HL-60/S4 (cell line): ENCODE measurements around the gene ZP3.
"Not testable (repeated sequence)": the region's sequence is repeated elsewhere in the genome, so short reads cannot be mapped to it uniquely, and the experiment has no call there.

Source experiments
- in situ Hi-C: fragments of 300-500 bp; cut with MboI; formaldehyde crosslinking; loops from 2 replicates; pipeline ENCODE4 v1.14.3; 2022; ENCODE audit warnings: low sequenced_read_pairs

The ZP3 gene

DNA sequence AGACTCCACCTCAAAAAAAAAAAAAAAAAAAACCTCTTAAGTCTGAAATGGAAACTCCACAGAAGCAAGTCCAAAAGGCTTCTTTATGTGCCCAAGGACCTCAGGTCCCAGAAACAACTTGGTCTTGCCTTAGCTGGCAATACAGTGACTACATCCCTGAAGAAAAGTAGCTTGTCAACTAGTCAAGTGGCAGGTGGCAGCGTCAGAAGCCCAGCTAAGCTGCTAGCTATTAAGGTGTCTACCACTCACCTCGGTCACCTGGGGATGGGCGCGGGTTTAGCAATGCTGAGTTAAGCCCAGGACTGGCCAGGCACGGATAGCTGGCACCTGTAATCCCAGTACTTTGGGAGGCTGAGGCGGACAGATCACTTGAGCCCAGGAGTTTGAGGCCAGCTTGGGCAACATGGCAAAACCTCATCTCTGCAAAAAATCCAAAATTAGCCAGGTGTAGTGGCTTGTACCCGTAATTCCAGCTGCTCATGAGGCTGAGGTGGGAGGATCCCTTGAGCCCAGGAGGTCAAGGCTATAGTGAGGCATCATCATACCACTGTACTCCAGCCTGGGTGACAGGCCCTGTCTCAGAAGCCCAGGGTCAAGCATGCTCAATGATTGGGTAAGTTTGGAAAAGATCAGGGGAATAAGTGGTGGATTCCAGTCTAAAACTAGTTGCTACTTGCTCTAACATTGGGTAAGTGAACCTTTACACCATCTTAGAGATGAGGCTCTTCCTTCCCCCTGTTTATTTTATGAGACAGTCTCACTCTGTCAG is 14.6 kb downstream of the ZP3 start:
- in situ Hi-C loops = not testable (repeated sequence)

DNA sequence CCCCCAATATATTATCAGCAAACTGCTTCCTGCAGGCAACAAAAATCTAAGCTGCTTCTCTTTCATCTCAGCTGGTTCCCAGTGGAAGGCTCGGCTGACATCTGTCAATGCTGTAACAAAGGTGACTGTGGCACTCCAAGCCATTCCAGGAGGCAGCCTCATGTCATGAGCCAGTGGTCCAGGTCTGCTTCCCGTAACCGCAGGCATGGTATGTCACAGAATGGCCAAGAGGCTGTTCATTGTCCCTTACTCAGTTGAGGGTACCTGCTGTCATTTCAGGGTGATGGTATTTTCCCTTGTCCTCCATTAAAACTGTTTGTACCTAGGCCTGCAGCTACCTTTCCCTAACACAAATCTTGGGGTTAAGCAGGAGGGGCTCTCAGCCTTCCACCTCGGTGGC is 15.7 kb downstream of the ZP3 start:
- in situ Hi-C loops = not testable (repeated sequence)

DNA sequence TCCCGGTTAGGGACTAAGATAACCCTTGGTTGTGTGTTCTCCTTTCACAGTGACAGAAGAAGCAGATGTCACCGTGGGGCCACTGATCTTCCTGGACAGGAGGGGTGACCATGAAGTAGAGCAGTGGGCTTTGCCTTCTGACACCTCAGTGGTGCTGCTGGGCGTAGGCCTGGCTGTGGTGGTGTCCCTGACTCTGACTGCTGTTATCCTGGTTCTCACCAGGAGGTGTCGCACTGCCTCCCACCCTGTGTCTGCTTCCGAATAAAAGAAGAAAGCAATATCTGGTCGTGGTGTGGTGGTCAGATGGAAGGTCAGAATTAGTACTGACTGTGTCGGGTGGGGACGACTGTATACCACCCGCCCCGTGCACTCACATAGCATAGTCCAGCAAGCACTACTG is 17.0 kb downstream of the ZP3 start:
- in situ Hi-C loops = not testable (repeated sequence)

DNA sequence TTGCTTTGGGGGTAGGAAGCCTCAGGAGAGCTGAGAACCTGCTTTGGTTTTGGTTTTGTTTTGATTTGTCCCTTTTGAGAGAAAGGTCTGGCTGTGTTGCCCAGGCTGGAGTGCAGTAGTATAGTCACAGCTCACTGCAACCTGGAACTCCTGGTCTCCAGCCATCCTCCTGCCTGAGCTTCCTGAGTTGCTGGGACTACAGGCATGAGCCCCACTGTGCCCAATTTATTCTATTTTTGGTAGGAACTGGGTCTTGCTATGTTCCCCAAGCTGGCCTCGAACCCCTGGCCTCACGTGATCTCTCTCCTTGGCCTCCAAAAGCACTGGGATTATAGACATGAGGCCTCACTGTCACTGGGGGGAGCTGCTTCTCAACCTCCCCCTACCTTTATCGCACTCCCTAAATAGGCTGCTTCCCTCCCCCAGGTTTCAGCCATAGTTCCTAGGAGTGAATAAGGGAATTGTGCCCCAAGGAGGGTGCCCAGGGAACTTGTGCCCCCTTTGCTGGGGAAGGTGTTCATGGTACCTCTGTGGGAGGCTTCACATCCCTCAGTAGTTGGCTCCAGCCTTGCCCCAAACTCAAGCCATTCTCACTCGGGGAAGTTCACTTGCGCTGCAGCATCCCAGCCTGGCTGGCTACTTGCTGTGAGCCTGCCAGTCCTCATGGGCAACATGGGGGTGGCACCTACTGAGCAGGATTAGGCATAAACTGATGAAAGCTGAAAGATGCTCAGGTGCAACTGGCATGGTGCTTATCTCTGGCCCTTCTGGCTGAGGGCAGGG is 18.1 kb downstream of the ZP3 start:
- in situ Hi-C loops = not testable (repeated sequence)

DNA sequence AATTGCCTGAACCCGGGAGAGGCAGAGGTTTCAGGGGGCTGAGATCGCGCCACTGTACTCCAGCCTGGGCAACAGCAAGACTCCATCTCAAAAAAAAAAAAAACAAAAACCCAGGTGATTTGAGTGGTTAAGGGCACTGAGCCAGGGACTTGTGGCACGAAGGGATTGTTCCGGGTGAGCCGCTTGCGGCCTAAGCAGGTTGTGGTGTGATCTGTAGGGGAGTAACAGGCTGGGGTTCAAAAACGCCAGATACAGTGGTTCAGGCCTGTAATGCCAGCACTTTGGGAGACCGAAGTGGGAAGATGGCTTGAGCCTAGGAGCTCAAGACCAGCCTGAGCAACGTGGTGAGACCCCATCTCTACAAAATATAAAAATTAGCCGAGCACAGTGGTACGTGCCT is 19.1 kb downstream of the ZP3 start:
- in situ Hi-C loops = not testable (repeated sequence)

DNA sequence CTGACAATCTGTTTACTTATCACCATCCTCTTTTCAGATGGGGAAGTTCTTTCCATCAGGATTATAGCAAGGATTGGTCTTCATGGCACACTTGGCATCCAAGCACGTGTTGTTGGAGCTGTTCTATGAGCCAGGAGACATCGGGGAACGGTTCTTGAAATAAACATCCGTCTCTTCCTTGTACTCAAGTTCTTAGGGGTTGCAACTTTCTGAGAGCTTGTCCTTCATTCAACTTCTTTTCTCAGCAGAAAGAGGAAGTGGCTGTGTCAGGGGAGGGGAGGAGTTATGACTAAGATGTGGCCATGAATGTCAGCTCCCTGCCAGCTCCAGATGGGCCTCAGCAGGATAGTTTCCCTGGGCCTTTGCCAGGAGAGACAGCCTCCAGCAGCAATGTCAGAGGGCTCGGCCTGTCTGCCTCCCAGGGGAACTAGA is 20.8 kb downstream of the ZP3 start:
- in situ Hi-C loops = not testable (repeated sequence)

DNA sequence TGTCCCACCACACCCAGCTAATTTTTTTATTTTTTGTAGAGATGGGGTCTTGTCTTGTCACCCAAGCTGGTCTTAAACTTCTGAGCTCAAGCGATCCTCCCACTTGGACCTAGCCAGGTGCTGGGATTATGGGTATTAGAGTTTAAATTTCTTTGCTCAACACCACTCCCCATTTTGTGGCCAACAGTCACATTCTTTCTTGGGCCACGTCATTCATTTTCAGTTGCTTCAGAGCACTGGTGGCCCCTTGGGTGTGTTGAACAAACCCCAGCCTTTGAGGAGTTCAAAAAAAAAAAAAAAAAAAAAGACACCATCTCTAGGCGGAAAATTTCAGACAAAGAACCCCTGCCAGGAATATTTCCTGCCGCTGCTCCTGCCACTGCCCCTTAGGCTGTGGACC is 32.3 kb downstream of the ZP3 start:
- in situ Hi-C loops = not testable (repeated sequence)

DNA sequence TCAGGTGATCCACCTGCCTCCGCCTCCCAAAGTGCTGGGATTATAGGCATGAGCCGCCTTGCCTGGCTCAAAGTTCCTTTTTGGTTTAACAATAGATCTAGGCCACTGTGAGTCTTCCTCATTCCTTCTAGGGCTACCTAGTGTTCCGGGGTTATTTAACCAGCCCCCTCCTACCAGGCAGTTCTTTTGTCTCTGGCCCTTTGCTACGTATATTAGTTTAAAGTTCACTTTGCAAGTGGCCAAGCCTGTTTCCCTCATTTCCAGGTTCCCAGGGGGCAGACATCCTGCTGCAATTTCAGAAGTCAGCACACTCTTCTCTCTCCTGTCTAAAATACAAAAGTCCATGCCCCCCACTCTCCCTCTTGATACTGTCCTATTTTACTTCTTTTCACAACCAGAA is 33.8 kb downstream of the ZP3 start:
- in situ Hi-C loops = not testable (repeated sequence)

DNA sequence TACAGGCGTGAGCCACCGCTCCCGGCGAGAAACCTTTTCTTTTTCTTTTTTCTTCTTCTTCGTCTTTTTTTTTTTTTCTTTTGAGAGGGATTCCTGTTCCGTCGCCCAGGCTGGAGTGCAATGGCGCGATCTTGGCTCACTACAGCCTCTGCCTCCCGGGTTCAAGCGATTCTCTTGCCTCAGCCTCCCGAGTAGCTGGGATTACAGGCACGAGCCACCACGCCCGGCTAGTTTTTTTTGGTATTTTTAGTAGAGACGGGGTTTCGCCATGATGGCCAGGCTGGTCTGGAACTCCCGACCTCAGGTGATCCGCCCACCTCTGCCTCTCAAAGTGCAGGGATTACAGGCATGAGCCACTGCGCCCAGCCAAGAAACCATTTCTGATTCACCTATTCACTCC is 36.0 kb downstream of the ZP3 start:
- in situ Hi-C loops = not testable (repeated sequence)

DNA sequence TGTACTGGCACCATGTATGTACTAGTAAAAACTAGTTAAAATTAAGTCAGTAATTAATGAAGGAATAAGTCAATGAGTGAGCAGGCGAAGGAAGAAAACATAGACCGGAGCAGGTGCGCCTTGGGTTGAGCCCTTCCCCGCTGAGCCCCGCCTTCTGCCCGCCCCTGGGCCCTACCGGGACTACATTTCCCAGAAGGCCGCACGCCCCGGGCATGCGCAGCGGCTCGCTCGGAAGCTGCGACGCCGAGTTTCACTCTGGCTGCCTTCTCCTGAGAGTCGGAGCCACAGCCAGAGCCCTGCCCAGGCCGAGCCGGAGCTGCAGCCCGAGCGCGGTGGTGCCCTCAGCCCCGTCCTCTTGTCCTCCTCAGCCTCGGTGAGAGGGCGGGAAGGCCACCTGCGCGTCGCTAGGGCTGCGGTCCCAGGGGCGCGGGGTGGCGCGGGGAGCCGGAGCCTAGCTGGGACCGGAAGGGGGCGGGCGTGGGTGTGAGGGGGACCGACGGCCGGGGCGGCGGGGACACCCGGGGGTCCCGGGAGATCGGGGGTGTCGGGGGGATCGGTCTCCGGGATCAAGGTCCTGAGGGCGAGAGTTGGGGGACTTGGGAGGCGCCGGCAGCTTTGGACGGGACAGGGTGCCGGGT is 36.8 kb downstream of the ZP3 start, which contains the start of gene DTX2:
Gene DTX2, plus strand, starts transcription at position 246 of the 638 bp plus-strand sequence. CDS start 18,801 bp downstream, outside the sequence.
- in situ Hi-C loops = not testable (repeated sequence)

DNA sequence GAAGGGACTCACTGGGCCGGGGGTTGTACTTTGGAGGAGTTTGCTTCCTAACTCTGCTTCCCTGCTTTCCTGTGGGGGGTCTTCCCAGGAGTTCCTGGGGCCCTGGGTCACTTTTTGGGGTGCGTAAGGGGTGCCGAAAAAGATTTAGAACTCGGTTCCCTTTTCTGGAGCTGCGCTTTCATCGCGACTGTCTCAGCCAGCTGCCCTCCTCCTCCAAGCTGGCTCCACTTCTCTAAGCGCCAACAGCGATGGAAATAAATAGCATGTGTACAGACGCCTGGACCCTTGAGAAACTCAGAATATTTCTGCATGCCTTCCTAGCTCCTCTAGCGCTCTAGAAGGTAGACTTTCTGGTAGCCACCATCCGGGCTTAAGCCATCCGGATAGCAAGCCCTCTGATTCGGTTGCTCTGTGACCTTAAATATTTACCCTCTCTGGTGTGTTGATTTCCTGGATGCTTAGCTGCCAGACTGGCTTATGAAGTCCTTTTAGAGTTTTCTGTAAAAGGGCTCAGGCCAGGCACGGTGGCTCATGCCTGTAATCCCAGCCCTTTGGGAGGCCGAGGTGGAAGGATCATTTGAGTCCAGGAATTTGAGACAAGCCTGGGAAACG is 37.6 kb downstream of the ZP3 start:
- in situ Hi-C loops = not testable (repeated sequence)

DNA sequence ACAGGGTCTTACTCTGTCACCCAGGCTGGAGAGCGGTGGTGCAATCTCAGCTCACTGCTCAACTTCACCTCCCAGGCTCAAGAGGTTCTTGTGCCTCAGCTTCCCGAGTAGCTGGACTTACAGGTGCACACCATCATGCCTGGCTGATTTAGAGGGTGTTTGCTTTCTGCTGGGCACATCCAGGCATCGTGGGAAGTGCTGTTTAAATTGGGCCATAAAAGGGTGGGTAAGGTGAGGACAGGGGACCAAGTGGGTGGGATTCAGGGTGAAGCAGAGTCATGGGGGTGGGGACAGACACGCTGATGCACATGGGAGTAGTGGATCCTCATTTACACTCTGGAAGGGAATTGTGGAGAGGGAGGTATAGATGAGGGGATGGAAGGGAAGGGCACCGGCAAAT is 40.2 kb downstream of the ZP3 start:
- in situ Hi-C loops = not testable (repeated sequence)

DNA sequence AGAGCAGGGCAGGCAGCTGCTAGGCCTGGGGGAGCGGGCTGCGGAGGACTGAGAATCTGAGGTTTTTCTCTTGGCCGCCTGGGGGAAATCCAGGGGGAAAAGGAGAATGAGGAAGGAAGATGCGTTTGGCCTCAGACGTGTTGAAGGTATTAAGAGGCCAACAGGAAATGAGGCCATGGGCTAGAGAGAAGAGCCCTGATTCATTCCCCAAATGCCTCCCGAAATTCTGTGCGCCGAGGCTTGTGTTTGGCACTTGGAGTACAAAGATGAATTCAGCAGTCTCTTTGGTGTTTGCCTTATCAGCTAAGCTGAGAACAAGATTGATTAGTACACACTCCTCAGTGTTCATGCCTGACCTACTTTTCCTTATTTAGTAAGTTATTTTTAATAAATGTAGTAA is 41.2 kb downstream of the ZP3 start:
- in situ Hi-C loops = not testable (repeated sequence)

DNA sequence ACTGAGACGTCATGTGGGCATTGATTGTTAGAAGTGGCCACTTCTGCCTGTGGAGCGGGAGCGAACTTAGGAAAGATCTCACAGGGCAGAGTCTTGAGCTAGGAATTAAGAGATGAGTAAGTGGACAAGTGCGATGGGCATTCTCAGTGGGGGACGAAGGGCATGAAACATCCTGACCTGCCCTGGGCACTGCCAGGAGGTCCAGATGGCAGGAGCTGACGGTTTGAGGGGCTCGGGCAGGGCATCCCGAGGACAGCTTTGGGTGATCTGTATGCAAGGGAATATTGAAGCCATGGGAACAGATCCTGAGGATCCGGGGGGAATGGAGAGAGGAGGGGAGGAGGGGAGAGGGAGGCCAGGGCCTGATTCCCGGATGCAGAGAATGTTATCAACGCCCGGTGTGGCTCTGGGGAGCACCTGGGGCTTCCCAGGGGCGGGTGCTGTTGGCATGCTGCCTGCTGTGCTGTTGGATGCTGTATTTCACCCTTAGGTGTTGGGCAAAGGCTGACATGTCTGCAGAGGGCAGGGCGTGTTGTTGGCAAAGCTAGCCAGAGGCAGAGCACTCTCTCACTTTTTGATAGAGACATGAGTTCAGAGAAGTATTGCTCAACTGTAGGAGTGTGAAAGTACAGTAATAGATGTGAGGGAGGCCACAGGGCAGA is 43.1 kb downstream of the ZP3 start:
- in situ Hi-C loops = not testable (repeated sequence)

DNA sequence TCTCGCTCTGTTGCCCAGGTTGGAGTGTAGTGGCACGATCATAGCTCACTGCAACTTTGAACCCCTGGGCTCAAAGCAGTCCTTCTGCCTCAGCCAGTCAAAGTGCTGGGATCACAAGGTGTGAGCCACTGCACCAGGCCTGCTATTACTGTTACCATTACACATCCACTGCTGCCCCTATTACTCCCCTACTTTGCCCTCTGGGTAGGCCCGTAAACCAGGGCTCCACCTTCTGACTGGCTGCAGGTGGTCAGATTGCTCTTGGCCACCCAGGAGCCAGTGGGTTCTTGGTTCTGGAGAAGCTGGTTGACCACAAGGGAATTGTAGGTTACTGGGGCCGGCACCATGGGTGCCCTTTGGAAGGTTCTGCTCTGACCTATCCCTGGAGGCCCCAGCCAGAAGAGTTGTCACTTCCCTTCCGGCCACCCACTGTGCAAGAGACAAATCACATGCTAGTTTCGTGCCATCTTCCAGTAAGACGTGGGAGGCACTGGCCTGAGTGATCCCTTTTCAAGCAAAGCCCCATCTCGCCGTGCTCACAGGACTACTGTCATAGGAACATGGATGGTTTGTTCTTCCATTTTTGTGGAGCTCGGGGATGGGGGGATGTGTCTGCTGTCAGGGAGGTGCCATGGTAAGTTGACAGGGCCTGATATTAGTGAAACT is 46.9 kb downstream of the ZP3 start:
- in situ Hi-C loops = not testable (repeated sequence)

DNA sequence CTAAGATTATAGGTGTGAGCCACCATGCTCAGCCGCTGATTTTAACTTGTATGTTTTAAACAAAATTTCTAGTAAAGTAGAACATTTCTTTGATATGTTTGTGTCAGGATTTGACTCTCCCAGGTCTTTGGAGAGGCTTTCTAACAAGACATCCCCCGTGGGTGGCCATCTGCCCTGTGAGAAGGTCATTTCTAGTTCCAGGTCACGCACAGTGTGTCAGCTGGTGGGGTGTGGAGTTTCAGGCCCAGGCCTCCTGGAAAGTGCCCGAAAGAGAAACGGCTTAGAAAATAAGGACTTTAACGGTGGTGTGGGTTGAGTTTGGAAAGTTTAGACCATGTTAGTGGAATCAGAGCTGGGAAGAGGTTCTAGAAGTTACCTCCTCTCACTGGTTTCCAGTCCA is 48.3 kb downstream of the ZP3 start:
- in situ Hi-C loops = not testable (repeated sequence)

DNA sequence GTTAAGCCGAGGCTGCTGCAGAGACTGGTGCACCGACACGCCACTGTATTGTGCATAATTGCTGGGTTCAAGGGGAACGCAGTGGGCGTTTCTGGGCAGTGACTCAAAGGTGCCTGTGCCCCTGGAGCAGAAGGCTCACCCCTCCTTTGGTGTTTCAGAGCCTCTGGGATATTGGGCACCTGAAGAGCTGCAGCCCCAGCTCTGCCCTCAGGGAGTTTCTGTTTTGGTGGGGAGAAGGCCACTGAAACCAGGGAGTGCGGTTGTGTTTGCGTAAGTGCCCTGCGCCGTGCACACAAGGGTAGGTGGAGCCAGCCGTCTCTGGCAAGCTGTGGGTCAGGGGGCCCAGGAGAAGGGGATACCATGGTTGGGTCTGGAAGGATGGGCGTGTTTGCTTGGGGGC is 51.5 kb downstream of the ZP3 start:
- in situ Hi-C loops = not testable (repeated sequence)

DNA sequence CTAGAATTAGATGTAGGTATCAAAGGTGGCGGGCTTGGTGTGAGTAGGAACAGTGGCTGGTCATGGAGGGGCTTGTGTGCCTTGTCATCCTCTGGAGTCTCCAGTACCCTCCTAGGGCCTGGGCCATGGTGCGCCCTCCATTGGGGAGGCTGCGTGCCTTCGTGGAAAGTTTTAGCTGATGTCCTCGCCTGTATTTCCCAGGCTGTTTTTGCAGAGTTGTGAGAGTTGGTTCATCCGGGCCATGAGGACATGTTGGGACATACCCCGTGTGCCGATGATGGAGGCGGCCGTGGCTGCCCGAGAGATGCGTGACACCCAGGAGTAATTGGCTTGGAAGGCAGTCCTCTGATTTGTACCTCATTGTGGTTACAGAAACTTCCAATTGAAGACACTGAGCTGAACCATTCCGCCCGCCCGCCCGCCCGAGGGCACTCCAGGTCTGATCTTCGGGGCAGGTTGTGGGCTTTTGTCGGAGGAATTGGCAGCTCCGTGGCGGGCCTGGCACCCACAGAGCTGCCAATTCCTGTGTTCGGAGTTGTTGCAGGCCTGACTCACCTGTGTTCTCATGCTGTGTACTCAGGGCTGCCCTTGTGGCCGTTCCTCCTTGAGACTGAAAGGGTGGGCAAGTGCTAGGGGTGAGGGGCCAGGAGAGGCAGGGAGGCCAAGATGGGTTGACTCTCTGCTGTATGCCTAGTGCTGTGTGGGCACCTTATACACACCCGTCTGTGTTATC is 52.2 kb downstream of the ZP3 start:
- in situ Hi-C loops = not testable (repeated sequence)

DNA sequence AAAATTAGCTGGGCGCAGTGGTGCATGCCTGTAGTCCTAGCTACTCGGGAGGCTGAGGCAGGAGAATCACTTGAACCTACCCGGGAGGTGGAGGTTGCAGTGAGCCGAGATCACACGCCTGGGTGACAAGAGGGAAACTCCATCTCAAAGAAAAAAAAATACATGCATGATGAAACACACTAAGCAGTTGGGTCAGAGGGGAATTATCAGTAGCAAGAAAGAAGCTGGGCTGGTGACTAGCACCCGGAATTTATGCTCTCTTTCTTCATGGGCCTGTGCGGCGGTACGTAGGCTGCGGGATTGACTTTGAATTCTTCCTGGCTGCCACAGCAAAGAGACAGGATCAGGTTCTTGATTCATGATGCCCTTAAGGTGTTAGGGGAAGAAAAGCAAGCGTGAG is 54.9 kb downstream of the ZP3 start:
- in situ Hi-C loops = not testable (repeated sequence)
